ENCODE results near the gene DDX51. TPM values are rescaled to one million over a fixed set of nuclear protein-coding genes. Genes with fewer than 3 reads are reported as not detected.

Gene DDX51
- polyA plus RNA-seq, 1 experiment, result 8.2 TPM

- peaks cover 32% of the 10 kb centered on the region for H3K27me3 ChIP-seq (ENCODE audit: control insufficient read depth, insufficient read depth, low read length)
Observed at GRCh38 chr12:132176920-132177551, 32.9 kb upstream of the DDX51 start.

DNA sequence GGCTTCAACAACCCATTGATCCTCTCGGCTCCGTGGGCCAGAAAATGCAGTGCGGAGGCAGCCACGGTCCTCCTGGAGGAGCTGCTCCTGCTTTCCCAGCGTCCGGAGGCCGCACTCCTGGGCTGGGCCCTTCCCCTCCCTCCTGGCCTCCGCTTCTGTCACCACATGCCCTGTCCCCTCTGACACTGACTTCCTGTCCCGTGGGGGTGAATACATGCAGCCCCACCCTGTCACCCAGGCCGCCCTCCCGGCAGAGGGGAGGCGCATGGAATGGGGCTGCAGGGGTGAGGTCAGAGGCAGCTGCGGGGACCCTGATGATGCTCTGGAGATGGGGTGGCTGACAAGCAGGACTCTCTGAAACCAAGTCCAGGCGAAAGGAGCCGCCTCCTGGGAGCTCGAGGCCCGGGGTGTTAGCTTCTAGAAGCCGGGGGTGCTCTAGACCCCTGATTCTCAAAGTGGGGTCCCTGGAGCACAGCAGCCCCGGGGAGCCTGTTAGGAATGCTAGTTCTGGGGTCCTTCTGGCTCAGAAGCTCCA is 32.3 kb upstream of the DDX51 start:
- no peak for TF ChIP-seq CTCF (IDR thresholded peaks at IDR 0.05; ENCODE audit: insufficient read depth, low read depth, low read length)
- no peak for DNase-seq (ENCODE audit: low read depth)
- H3K27me3 ChIP-seq (ENCODE audit: control insufficient read depth, insufficient read depth, low read length), result peaks cover 33% of the 10 kb centered on the region
- H3K36me3 ChIP-seq (ENCODE audit: control insufficient read depth, insufficient read depth, low read length), result no peaks in the 10 kb centered on the region
- H3K4me3 ChIP-seq (ENCODE audit: low read depth, low read length), result no peak overlapping the region
- ChIA-PET CTCF (interaction anchor here (1.4 kb wide), 1 partner anchor 23 kb away, joined by 4 read pairs; no protein-coding TSS in a partner anchor), POLR2A (no interaction called here)

More at GRCh38 chr12:132176920-132177551, 32.9 kb upstream of the DDX51 start:
- no peak for DNase-seq (ENCODE audit: low read depth)
- H3K4me3 ChIP-seq (ENCODE audit: low read depth, low read length), result no peak overlapping the region
- CTCF ChIA-PET, result interaction anchor here (1.4 kb wide), 1 partner anchor 23 kb away, joined by 4 read pairs; no protein-coding TSS in a partner anchor
- H3K36me3 ChIP-seq (ENCODE audit: control insufficient read depth, insufficient read depth, low read length), result no peaks in the 10 kb centered on the region
- POLR2A ChIA-PET, result no interaction called here
- no peak for TF ChIP-seq CTCF (IDR thresholded peaks at IDR 0.05; ENCODE audit: insufficient read depth, low read depth, low read length)

DNA sequence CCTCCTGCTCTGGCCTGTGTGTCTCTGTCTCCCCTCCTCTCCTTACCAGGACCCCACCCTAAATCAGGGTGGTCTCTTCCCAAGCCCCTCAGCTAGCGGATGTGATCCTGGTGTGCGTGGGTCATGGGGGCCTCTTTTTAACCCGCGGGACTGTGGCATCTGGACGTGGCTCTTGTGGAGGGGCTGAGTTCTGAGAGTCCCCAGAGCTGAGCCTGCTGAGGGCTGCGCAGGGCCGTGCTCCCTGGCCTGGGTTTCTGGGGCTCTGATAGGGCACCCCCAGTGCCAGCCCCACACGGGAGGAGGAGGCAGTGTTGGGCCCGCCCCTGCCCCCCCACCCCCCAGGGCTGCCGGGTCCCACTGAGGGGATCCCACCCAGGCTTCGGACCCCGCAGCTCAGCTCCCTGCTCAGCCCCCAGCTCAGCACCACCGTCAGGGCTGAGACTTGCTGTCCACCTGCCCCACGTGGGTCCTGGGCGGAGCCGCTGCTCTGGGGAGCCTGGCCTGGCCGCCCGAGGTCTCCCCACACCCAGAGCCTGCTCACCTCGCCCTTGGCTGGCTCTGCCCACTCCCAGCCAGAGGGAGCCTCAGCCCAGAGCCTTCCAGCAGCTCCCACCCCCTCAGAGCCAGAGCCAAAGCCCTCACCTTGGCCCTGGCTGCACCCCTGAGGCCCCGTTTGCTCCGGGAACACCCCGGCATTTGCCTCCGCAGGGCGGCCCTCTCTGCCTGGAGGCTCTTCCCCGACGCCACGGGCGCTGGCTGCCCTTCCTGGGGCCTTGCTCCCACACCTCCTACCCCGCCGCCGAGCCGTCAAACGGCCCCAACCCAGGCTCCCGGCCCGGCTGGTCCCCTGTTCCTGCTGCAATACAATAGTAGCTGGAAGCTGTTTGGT is 31.6 kb upstream of the DDX51 start:
- POLR2A ChIA-PET, result no interaction called here
- H3K36me3 ChIP-seq (ENCODE audit: control insufficient read depth, insufficient read depth, low read length), result no peaks in the 10 kb centered on the region
- no peak for DNase-seq (ENCODE audit: low read depth)
- CTCF ChIA-PET, result interaction anchor here (1.4 kb wide), 1 partner anchor 22 kb away, joined by 4 read pairs; no protein-coding TSS in a partner anchor
- H3K27me3 ChIP-seq (ENCODE audit: control insufficient read depth, insufficient read depth, low read length), result peaks cover 34% of the 10 kb centered on the region
- no peak overlapping the region for H3K4me3 ChIP-seq (ENCODE audit: low read depth, low read length)
- no peak for TF ChIP-seq CTCF (IDR thresholded peaks at IDR 0.05; ENCODE audit: insufficient read depth, low read depth, low read length)

GRCh38 chr12:132174839-132175490 is 30.8 kb upstream of the DDX51 start:
- H3K27me3 ChIP-seq (ENCODE audit: control insufficient read depth, insufficient read depth, low read length), result peaks cover 32% of the 10 kb centered on the region
- H3K36me3 ChIP-seq (ENCODE audit: control insufficient read depth, insufficient read depth, low read length), result no peaks in the 10 kb centered on the region
- H3K4me3 ChIP-seq (ENCODE audit: low read depth, low read length), result no peak overlapping the region
- DNase-seq (ENCODE audit: low read depth), result no peak
- POLR2A ChIA-PET, result no interaction called here
- CTCF ChIA-PET, result interaction anchor here (1.0 kb wide), 1 partner anchor 21 kb away, joined by 4 read pairs; no protein-coding TSS in a partner anchor
- no peak for TF ChIP-seq CTCF (IDR thresholded peaks at IDR 0.05; ENCODE audit: insufficient read depth, low read depth, low read length)
